HG03439 (cell line): ENCODE results near the gene FLRT1.

Source experiments
- ATAC-seq: cut with Tn5 transposase; IDR thresholded peaks from one replicate; pipeline ENCODE4 v1.9.1; 2021; ENCODE audit warnings: mild to moderate bottlenecking, moderate library complexity; ENCODE audit not compliant: unreplicated experiment

The FLRT1 gene

GRCh38 chr11:64023712-64024710 is 11.7 kb upstream of the FLRT1 start:
- no peak for ATAC-seq

- ATAC-seq = no peak
Measured at GRCh38 chr11:64025205-64025604, 10.5 kb upstream of the FLRT1 start.

DNA sequence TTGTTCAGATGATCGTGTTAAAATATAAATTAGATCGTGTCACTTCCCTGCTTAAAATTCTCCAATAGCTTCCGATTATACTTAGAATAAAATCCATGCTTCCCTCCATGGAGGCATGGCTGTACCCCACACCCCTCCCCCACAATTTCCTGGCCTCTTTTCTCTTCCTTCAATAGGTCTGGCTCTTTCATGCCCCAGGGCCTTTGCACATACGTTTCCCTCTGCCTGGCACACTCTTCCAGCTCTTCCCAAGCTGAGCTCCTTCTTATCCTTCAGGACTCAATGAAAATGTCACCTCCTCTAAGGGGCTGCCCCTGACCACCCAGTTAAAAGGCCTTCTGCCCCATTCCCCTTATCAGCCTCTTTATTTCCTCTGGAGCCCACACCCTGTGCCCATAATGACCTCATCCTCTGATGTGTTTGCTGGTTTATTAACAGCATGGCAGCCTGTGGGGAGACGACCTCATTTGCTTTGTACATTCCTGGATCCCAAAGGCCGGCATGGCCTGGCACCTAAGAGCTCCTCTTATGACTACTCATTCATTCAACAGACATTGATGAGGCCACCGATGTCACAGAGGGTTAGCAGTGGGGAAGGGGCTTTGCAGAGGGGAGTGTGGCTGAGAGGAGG is 9.0 kb upstream of the FLRT1 start:
- ATAC-seq = no peak

DNA sequence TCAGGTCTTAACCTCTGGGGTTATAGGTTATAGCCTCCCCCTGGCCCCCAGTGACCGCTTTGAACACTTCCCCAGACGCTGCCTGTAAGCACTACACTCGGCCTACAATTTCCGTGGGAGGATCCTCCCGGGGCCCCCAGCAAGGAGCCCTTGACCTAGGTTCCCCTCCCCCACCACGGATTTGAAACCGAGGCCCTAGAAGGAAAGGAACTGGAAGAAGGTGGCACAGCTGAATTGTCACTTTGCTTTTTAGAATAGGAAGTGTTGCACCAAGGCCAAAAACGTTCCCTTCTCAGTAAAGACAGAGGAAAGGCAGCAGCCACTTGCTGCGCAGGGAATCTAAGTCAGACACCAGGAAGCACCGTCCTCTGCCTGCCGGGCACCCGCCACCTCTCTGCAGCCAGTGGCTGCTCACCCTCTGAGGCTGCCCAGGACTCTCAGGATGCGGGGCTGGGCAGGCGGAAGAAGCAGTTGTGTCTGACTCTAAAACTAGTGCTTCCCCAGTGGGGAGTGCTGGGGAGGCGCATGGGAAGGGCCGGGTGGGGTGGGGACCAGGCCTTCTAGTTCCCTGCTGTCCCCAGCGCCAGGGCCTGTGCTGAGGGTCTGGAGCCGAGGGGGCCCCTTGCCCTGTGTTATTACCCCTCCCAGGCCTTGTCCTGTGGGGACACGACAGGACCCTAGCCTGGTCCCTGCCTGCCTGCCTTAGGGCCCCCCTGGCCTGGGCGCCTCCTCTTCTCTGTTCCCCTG is 7.9 kb upstream of the FLRT1 start:
- ATAC-seq = no peak

DNA sequence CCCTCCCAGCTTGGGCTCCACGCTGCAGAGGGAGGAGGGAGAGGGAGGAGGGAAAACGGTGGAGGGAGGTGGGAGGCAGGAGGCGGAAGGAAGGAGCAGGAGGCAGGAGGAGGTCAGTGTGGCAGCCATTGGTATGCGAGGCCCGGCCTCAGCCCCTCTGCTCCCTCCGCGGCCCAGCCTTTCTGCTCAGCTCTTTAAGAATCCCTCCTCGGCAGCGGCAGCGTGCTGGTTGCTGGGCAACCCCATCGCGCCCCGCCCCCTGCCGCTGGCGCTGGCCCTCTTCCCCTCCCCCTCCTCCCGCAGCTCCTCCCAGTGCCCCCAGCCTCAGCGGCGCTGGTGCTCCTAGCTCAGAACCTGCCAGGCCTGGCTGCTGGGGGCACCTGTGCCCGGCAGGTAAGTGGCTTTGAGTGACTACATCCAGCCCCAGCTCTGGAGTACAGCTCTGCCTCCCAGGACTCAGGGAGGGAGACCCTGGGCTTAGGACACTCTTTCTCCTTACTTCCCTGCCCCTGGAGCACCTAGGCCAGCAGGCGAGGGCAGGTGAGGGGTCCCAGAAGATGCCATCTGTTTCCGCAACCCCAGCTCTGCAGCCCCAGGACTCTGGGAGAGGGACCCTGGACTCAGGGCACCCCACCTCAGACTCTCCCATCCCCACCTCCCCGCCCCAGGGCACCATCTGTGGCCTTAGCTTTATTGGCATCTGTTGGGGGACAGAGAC is 7.2 kb upstream of the FLRT1 start:
- ATAC-seq = no peak

- ATAC-seq = no peak
Measured at GRCh38 chr11:64029773-64030172, 6.0 kb upstream of the FLRT1 start.

- no peak for ATAC-seq
Measured at GRCh38 chr11:64031001-64031400, 4.7 kb upstream of the FLRT1 start.

- no peak for ATAC-seq
Measured at GRCh38 chr11:64032050-64032449, 3.7 kb upstream of the FLRT1 start.

DNA sequence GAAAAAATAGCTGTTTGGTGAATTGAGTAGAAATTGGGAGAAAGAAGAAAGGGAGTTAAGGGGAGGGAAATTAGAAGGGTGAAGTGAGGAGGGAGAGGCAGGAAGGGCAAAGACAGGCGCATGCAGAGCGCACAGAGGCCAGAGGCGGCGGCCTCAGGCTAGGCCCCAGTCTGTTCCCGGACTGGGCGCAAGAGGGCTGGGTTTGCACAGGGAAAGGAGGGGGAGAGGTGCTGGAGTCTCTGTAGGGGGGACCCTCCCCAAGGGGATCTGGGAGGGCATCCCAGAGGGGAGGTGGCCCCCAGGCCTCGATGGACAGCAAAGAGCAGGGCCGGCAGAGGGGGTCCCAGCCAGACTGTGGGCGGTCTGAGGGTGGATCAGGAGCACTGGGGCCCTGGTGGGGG is 1.3 kb upstream of the FLRT1 start:
- ATAC-seq = no peak

DNA sequence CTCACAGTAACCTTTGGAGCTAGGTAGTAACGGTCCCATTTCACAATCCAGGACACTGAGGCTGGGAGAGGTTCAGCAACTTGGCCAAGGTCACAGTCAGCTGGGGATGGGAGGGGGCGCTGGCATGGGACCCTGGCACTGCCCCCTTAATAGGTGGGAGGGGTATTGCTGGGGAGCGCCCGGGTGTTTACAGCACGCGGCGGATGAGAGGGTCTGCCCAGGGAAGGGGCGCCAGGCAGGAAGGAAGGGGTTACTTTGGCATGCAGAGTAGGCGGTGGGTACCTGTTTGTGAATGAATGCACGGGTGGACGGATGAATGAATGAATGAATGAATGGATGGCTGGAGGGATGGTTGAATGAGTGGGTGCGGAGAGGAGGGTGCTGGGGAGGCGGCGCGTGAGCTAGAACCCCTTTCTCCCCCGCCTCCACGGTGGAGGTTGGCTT is 628 bp upstream of the FLRT1 start:
- no peak for ATAC-seq

- ATAC-seq = no peak
Measured at GRCh38 chr11:64036087-64037026, 626 bp downstream of the FLRT1 start.

GRCh38 chr11:64037027-64037634 is 1.4 kb downstream of the FLRT1 start:
- ATAC-seq = no peak

- no peak for ATAC-seq
Measured at GRCh38 chr11:64038500-64038899, 2.8 kb downstream of the FLRT1 start.

DNA sequence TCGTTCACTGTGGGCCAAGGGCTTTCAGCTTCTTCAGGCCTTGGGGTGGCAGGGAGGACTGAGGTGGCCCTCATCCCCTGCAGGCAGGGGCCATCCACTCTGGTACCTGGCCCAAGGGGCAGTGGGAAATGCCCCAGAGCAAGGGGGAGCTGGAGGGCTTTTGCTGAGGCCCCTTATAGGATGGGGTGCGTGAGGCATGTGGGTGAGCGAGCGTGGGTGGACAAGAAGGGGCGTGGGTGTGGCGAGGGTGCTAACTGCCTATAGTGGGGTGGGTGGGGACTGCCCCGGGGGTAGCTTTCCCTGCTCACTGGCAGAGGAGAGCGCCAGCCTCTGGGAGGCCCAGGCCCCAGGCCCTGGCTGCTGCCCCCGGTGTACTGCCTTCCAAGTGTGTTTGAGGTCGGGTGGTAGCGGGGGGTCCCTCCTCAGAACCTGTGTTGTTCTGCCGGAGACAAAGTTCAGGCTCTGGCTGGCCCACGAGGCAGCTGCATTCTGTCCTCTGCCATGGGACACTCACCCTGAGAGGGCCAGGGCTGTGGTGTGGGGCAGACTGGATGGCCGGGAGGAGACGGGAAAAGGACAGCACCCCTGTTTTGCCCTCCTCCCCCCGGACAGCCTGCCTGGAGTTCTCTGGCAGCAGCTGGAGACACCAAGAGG is 3.4 kb downstream of the FLRT1 start:
- no peak for ATAC-seq

- ATAC-seq = no peak
Measured at GRCh38 chr11:64040684-64041322, 5.1 kb downstream of the FLRT1 start.

DNA sequence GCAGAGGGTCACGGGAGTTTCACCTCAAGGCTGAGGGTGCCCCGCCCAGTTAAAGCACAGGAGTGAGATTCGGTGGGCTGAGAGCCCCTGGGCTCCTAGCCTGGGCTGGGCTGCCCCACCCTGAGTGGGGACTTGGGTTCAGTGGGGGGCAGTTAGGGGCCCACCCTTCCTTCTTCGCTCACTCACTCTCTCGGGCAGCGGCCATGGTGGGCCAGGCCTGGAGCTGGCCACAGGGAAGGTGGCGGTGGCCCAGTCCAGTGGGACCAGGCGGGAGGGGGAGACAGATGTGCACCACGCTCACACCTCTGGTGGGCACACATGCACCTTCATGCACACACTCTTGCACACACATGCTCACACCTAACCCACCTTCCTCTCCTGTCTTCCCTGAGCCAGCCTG is 6.1 kb downstream of the FLRT1 start:
- no peak for ATAC-seq

DNA sequence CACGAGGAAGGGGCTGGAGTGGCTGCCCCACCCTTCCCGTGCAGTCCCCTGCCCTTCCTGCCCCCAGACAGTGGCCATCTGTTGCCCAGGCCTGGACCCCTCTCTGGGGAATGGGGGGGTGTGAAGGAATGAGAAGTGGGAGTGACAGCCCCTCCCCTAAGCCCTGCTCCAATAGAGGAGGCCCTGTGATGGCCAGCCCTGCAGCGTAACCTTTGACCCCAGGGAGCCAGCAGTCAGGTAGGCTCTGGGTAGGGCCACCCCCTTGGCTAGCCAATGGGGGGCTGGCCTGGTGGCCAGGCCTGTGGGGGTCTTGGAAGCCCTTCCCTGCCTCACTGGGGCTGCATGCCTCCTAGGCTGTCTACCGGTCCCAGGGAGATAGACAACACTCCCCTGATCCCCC is 6.6 kb downstream of the FLRT1 start:
- ATAC-seq = no peak

GRCh38 chr11:64043545-64043944 is 7.8 kb downstream of the FLRT1 start:
- no peak for ATAC-seq
